Caco-2 (cell line): ENCODE results near the gene ITGAV. TPM values are rescaled to one million over a fixed set of nuclear protein-coding genes. Genes with fewer than 3 reads are reported as not detected.

ENCODE experiments used
- BruUV-seq: library from RNA; stranded (reverse); fragments of 400-500 nt; replicated peaks from 2 replicates; lab custom pipeline; 2021; lab: Mats Ljungman, UMichigan
- CTCF ChIA-PET: fragments of 300-600 bp; sonication (Branson Sonifier 250); formaldehyde crosslinking; loops from one replicate; lab custom pipeline; 2022; ENCODE audit warnings: antibody characterized with exemption; lab: Charles Lee
- POLR2A ChIA-PET: fragments of 300-600 bp; sonication (Branson Sonifier 250); formaldehyde crosslinking; loops from one replicate; lab custom pipeline; 2022; ENCODE audit warnings: antibody characterized with exemption; lab: Charles Lee
- DNase-seq, 2 experiments: peaks; one replicate each; pipeline versions ENCODE4 v3.0.0 to v3.0.0-alpha.2; 2020 to 2022
- H3K27me3 ChIP-seq: replicated peaks from 2 replicates; pipeline ENCODE4 v1.6.0; 2011; ENCODE audit warnings: low read length; ENCODE audit not compliant: control insufficient read depth, insufficient read depth
- H3K36me3 ChIP-seq: 2 replicates; pipeline ENCODE4 v1.5.1; 2011; ENCODE audit warnings: low read length; ENCODE audit not compliant: control insufficient read depth, insufficient read depth
- H3K4me1 ChIP-seq: fragments of 250-450 bp; sonication (Bioruptor Pico); 2 replicates; pipeline ENCODE4 v1.5.1; 2020; ENCODE audit warnings: mild to moderate bottlenecking
- H3K4me3 ChIP-seq: 2 replicates; pipeline ENCODE4 v1.5.1; 2011; ENCODE audit warnings: low read depth, mild to moderate bottlenecking, control low read depth, low read length
- H3K9me3 ChIP-seq: fragments of 250-450 bp; sonication (Bioruptor Pico); 2 replicates; pipeline ENCODE4 v1.5.1; 2020; ENCODE audit warnings: mild to moderate bottlenecking, moderate library complexity
- H3K27ac Mint-ChIP-seq: one replicate; pipeline ENCODE4 v1.8.0; 2022; ENCODE audit warnings: mixed read lengths; ENCODE audit not compliant: unreplicated experiment
- H3K27me3 Mint-ChIP-seq: one replicate; pipeline ENCODE4 v1.8.0; 2022; ENCODE audit warnings: mixed read lengths; ENCODE audit not compliant: insufficient read depth, unreplicated experiment
- H3K36me3 Mint-ChIP-seq: one replicate; pipeline ENCODE4 v1.8.0; 2022; ENCODE audit warnings: mild to moderate bottlenecking, mixed read lengths; ENCODE audit not compliant: insufficient read depth, unreplicated experiment
- H3K4me1 Mint-ChIP-seq: one replicate; pipeline ENCODE4 v1.8.0; 2022; ENCODE audit warnings: low read depth, mixed read lengths; ENCODE audit not compliant: unreplicated experiment
- H3K4me3 Mint-ChIP-seq: one replicate; pipeline ENCODE4 v1.8.0; 2022; ENCODE audit warnings: mild to moderate bottlenecking, moderate library complexity, mixed read lengths; ENCODE audit not compliant: unreplicated experiment
- H3K9me3 Mint-ChIP-seq: one replicate; pipeline ENCODE4 v1.8.0; 2022; ENCODE audit warnings: mixed read lengths; ENCODE audit not compliant: unreplicated experiment
- intact Hi-C: fragments of 100-400 bp; cut with micrococcal nuclease; formaldehyde crosslinking; loops from one replicate; pipeline ENCODE4 v1.10.0; 2022; ENCODE audit not compliant: unreplicated experiment
- total RNA-seq: library from RNA; stranded (reverse); gene quantifications from 2 replicates; pipeline ENCODE4 v1.2.3, GENCODE V29; 2022
- TF ChIP-seq, protein P1 (sequence below), 2 experiments: fragments of 200-600 bp in 1 of 2; IDR thresholded peaks; 1 replicate in 1 of 2; 2 replicates in 1 of 2; pipeline versions ENCODE4 v1.5.1 to v1.8.0; 2011 to 2022; ENCODE audit warnings: antibody characterized with exemption in 1 of 2, control low read depth in 1 of 2, inconsistent platforms in 1 of 2, low read depth in 1 of 2, low read length in 1 of 2, mild to moderate bottlenecking in 1 of 2, moderate library complexity in 1 of 2; ENCODE audit not compliant: insufficient read depth in 1 of 2, severe bottlenecking in 1 of 2, unreplicated experiment in 1 of 2

The ITGAV gene
- total RNA-seq, 1 experiment from 2014 or later: 42.6 TPM

GRCh38 chr2:186623084-186623483 lies 33.2 kb downstream of the ITGAV start:
- Histone ChIP-seq H3K4me1 (no peaks in the 10 kb centered on the region), H3K36me3 (no peaks in the 10 kb centered on the region), H3K27me3 (no peaks in the 10 kb centered on the region), H3K9me3 (no peaks in the 10 kb centered on the region), H3K4me3 (no peak overlapping the region)
- intact Hi-C loops: no loop called here
- ChIA-PET POLR2A (no interaction called here), CTCF (no interaction called here)
- Mint-ChIP-seq H3K9me3 (no peaks in the 10 kb centered on the region), H3K27ac (no peak overlapping the region), H3K27me3 (no peaks in the 10 kb centered on the region), H3K36me3 (peaks cover 15% of the 10 kb centered on the region), H3K4me3 (no peak overlapping the region), H3K4me1 (no peaks in the 10 kb centered on the region)
- TF ChIP-seq, protein P1, sequence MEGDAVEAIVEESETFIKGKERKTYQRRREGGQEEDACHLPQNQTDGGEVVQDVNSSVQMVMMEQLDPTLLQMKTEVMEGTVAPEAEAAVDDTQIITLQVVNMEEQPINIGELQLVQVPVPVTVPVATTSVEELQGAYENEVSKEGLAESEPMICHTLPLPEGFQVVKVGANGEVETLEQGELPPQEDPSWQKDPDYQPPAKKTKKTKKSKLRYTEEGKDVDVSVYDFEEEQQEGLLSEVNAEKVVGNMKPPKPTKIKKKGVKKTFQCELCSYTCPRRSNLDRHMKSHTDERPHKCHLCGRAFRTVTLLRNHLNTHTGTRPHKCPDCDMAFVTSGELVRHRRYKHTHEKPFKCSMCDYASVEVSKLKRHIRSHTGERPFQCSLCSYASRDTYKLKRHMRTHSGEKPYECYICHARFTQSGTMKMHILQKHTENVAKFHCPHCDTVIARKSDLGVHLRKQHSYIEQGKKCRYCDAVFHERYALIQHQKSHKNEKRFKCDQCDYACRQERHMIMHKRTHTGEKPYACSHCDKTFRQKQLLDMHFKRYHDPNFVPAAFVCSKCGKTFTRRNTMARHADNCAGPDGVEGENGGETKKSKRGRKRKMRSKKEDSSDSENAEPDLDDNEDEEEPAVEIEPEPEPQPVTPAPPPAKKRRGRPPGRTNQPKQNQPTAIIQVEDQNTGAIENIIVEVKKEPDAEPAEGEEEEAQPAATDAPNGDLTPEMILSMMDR (IDR thresholded peaks at IDR 0.05; ENCODE audit: insufficient read depth in 1 of 2, low read depth in 1 of 2, low read length in 1 of 2, severe bottlenecking in 1 of 2, unreplicated experiment in 1 of 2): no peak
- no peak for DNase-seq
- BruUV-seq: no TSS peak

DNA sequence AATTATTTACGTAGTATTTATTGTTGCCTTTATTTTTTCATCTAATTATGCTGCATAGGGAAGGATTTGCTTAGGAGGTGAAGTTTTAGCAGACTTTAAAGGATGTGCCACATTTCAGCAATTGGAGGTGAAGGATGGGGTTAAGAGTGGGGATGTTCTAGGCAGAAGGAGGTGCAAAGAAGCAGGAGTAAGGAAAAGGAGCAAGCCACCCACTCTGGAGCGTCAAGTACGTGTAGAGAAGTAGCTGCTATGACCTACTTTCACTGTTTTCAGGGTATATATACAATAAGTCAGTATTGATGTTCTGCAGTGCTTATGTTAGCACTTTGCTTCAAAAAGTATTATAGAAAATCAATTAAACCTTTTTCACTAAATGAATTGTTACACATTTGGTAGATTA lies 34.4 kb downstream of the ITGAV start:
- Histone ChIP-seq H3K27me3 (no peaks in the 10 kb centered on the region), H3K9me3 (no peaks in the 10 kb centered on the region), H3K4me3 (no peak overlapping the region), H3K4me1 (no peaks in the 10 kb centered on the region), H3K36me3 (no peaks in the 10 kb centered on the region)
- H3K4me3 Mint-ChIP-seq: no peak overlapping the region
- no peak overlapping the region for H3K27ac Mint-ChIP-seq
- TF ChIP-seq, protein P1 (IDR thresholded peaks at IDR 0.05; ENCODE audit: insufficient read depth in 1 of 2, low read depth in 1 of 2, low read length in 1 of 2, severe bottlenecking in 1 of 2, unreplicated experiment in 1 of 2): no peak
- intact Hi-C loops: no loop called here
- ChIA-PET POLR2A (no interaction called here), CTCF (no interaction called here)
- DNase-seq: no peak
- H3K9me3 Mint-ChIP-seq: no peaks in the 10 kb centered on the region
- H3K4me1 Mint-ChIP-seq: no peaks in the 10 kb centered on the region
- H3K27me3 Mint-ChIP-seq: no peaks in the 10 kb centered on the region
- peaks cover 15% of the 10 kb centered on the region for H3K36me3 Mint-ChIP-seq
- no TSS peak for BruUV-seq

DNA sequence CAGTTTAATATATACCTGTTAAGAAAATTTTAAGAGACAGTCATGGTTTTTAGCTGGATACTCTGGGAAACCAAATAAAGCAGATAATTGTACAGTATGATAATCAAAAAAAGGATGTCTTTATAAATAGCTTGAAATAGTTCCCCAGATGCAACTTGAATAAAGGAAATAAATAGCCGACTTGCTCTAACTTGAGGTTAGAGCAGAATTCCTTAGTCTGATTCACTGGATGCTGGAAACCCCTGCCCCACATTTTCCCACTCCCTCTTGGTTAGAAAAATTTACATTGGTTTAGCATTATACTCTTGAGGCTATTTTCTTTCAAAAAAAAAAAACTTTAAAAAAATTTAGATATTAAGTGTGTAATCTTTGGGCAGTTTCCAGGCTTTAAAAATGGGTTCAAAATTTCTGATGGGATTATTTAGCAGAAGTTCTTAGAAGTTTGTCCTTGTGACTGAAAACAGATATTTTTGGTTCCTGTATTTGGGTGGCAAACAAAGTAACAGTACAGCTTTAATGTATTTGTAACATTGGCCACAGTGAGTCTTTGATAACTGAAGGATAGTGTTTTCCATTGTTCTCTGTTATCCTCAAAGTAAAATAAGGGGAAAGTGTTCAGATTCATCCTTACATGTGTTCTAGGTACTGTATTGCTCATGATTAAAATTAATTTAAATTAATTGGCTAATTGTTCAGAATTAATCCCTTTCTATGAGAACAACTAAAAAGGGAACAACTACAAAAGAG lies 39.6 kb downstream of the ITGAV start:
- ChIA-PET CTCF (no interaction called here), POLR2A (no interaction called here)
- Mint-ChIP-seq H3K36me3 (no peaks in the 10 kb centered on the region), H3K9me3 (no peaks in the 10 kb centered on the region), H3K27ac (no peak overlapping the region), H3K27me3 (no peaks in the 10 kb centered on the region), H3K4me1 (no peaks in the 10 kb centered on the region), H3K4me3 (no peak overlapping the region)
- BruUV-seq: no TSS peak
- TF ChIP-seq, protein P1 (IDR thresholded peaks at IDR 0.05; ENCODE audit: insufficient read depth in 1 of 2, low read depth in 1 of 2, low read length in 1 of 2, severe bottlenecking in 1 of 2, unreplicated experiment in 1 of 2): no peak
- DNase-seq: no peak
- intact Hi-C loops: no loop called here
- no peaks in the 10 kb centered on the region for H3K4me1 ChIP-seq
- no peaks in the 10 kb centered on the region for H3K36me3 ChIP-seq
- no peaks in the 10 kb centered on the region for H3K9me3 ChIP-seq
- no peaks in the 10 kb centered on the region for H3K27me3 ChIP-seq
- no peak overlapping the region for H3K4me3 ChIP-seq
